ENCODE results near the gene POLE.

POLE gene

GRCh38 chr12:132658149-132658894 lies 28.8 kb downstream of the POLE start:
- Histone ChIP-seq H3K27ac (ENCODE audit: low read depth, low read length) (no peak overlapping the region), H3K4me1 (ENCODE audit: control insufficient read depth in 1 of 2, insufficient read depth in 2 of 2, low read length in 2 of 2) (no peaks in the 10 kb centered on the region), H3K9ac (ENCODE audit: low read depth in 1 of 2, low read length in 2 of 2) (no peak overlapping the region), H3K4me3 (ENCODE audit: low read depth in 1 of 2, low read length in 2 of 2) (no peak overlapping the region), H3K9me3 (ENCODE audit: control insufficient read depth in 1 of 2, low read length in 2 of 2) (no peaks in the 10 kb centered on the region), H3K27me3 (ENCODE audit: control insufficient read depth in 1 of 2, insufficient read depth in 2 of 2, low read length in 2 of 2) (no peaks in the 10 kb centered on the region), H3K36me3 (ENCODE audit: control insufficient read depth in 1 of 2, insufficient read depth in 2 of 2, low read length in 2 of 2) (peaks cover 50 to 86% of the 10 kb centered on the region in 2 donors)

GRCh38 chr12:132657004-132657727 lies 30.0 kb downstream of the POLE start:
- no peak overlapping the region for H3K9ac ChIP-seq (ENCODE audit: low read depth in 1 of 2, low read length in 2 of 2)
- H3K4me1 ChIP-seq (ENCODE audit: control insufficient read depth in 1 of 2, insufficient read depth in 2 of 2, low read length in 2 of 2) = no peaks in the 10 kb centered on the region
- no peaks in the 10 kb centered on the region for H3K9me3 ChIP-seq (ENCODE audit: control insufficient read depth in 1 of 2, low read length in 2 of 2)
- no peak overlapping the region for H3K4me3 ChIP-seq (ENCODE audit: low read depth in 1 of 2, low read length in 2 of 2)
- H3K27ac ChIP-seq (ENCODE audit: low read depth, low read length) = no peak overlapping the region
- peaks cover 43 to 83% of the 10 kb centered on the region in 2 donors for H3K36me3 ChIP-seq (ENCODE audit: control insufficient read depth in 1 of 2, insufficient read depth in 2 of 2, low read length in 2 of 2)
- H3K27me3 ChIP-seq (ENCODE audit: control insufficient read depth in 1 of 2, insufficient read depth in 2 of 2, low read length in 2 of 2) = no peaks in the 10 kb centered on the region

GRCh38 chr12:132653567-132654290 lies 33.4 kb downstream of the POLE start:
- Histone ChIP-seq H3K27ac (ENCODE audit: low read depth, low read length) (no peak overlapping the region), H3K36me3 (ENCODE audit: control insufficient read depth in 1 of 2, insufficient read depth in 2 of 2, low read length in 2 of 2) (peaks cover 23 to 65% of the 10 kb centered on the region in 2 donors)

GRCh38 chr12:132651444-132652100 lies 35.6 kb downstream of the POLE start:
- no peak overlapping the region for H3K9ac ChIP-seq (ENCODE audit: low read depth in 1 of 2, low read length in 2 of 2)
- no peak overlapping the region for H3K4me3 ChIP-seq (ENCODE audit: low read depth in 1 of 2, low read length in 2 of 2)
- no peaks in the 10 kb centered on the region for H3K9me3 ChIP-seq (ENCODE audit: control insufficient read depth in 1 of 2, low read length in 2 of 2)
- H3K36me3 ChIP-seq (ENCODE audit: control insufficient read depth in 1 of 2, insufficient read depth in 2 of 2, low read length in 2 of 2) = peaks cover 3 to 58% of the 10 kb centered on the region in 2 donors
- no peaks in the 10 kb centered on the region for H3K4me1 ChIP-seq (ENCODE audit: control insufficient read depth in 1 of 2, insufficient read depth in 2 of 2, low read length in 2 of 2)
- no peaks in the 10 kb centered on the region for H3K27me3 ChIP-seq (ENCODE audit: control insufficient read depth in 1 of 2, insufficient read depth in 2 of 2, low read length in 2 of 2)
- H3K27ac ChIP-seq (ENCODE audit: low read depth, low read length) = no peak overlapping the region

More at GRCh38 chr12:132653567-132654290, 33.4 kb downstream of the POLE start:
- H3K27me3 ChIP-seq (ENCODE audit: control insufficient read depth in 1 of 2, insufficient read depth in 2 of 2, low read length in 2 of 2) = no peaks in the 10 kb centered on the region
- no peaks in the 10 kb centered on the region for H3K9me3 ChIP-seq (ENCODE audit: control insufficient read depth in 1 of 2, low read length in 2 of 2)
- H3K9ac ChIP-seq (ENCODE audit: low read depth in 1 of 2, low read length in 2 of 2) = no peak overlapping the region
- no peaks in the 10 kb centered on the region for H3K4me1 ChIP-seq (ENCODE audit: control insufficient read depth in 1 of 2, insufficient read depth in 2 of 2, low read length in 2 of 2)
- H3K4me3 ChIP-seq (ENCODE audit: low read depth in 1 of 2, low read length in 2 of 2) = no peak overlapping the region

- Histone ChIP-seq H3K9me3 (ENCODE audit: control insufficient read depth in 1 of 2, low read length in 2 of 2) (no peaks in the 10 kb centered on the region), H3K27ac (ENCODE audit: low read depth, low read length) (no peak overlapping the region), H3K9ac (ENCODE audit: low read depth in 1 of 2, low read length in 2 of 2) (no peak overlapping the region), H3K4me1 (ENCODE audit: control insufficient read depth in 1 of 2, insufficient read depth in 2 of 2, low read length in 2 of 2) (no peaks in the 10 kb centered on the region), H3K27me3 (ENCODE audit: control insufficient read depth in 1 of 2, insufficient read depth in 2 of 2, low read length in 2 of 2) (no peaks in the 10 kb centered on the region), H3K4me3 (ENCODE audit: low read depth in 1 of 2, low read length in 2 of 2) (no peak overlapping the region), H3K36me3 (ENCODE audit: control insufficient read depth in 1 of 2, insufficient read depth in 2 of 2, low read length in 2 of 2) (peaks cover 6 to 49% of the 10 kb centered on the region in 2 donors)
Measured at GRCh38 chr12:132649226-132649945, 37.8 kb downstream of the POLE start.

- Histone ChIP-seq H3K9ac (ENCODE audit: low read depth in 1 of 2, low read length in 2 of 2) (no peak overlapping the region), H3K9me3 (ENCODE audit: control insufficient read depth in 1 of 2, low read length in 2 of 2) (no peaks in the 10 kb centered on the region), H3K4me3 (ENCODE audit: low read depth in 1 of 2, low read length in 2 of 2) (no peak overlapping the region), H3K4me1 (ENCODE audit: control insufficient read depth in 1 of 2, insufficient read depth in 2 of 2, low read length in 2 of 2) (no peaks in the 10 kb centered on the region), H3K36me3 (ENCODE audit: control insufficient read depth in 1 of 2, insufficient read depth in 2 of 2, low read length in 2 of 2) (peaks cover 6 to 49% of the 10 kb centered on the region in 2 donors), H3K27ac (ENCODE audit: low read depth, low read length) (no peak overlapping the region), H3K27me3 (ENCODE audit: control insufficient read depth in 1 of 2, insufficient read depth in 2 of 2, low read length in 2 of 2) (no peaks in the 10 kb centered on the region)
Measured at GRCh38 chr12:132648616-132649225, 38.4 kb downstream of the POLE start.

GRCh38 chr12:132647858-132648257 lies 39.3 kb downstream of the POLE start:
- no peak overlapping the region for H3K27ac ChIP-seq (ENCODE audit: low read depth, low read length)
- no peaks in the 10 kb centered on the region for H3K4me1 ChIP-seq (ENCODE audit: control insufficient read depth in 1 of 2, insufficient read depth in 2 of 2, low read length in 2 of 2)
- peaks cover 6 to 54% of the 10 kb centered on the region in 2 donors for H3K36me3 ChIP-seq (ENCODE audit: control insufficient read depth in 1 of 2, insufficient read depth in 2 of 2, low read length in 2 of 2)
- no peaks in the 10 kb centered on the region for H3K9me3 ChIP-seq (ENCODE audit: control insufficient read depth in 1 of 2, low read length in 2 of 2)
- H3K4me3 ChIP-seq (ENCODE audit: low read depth in 1 of 2, low read length in 2 of 2) = no peak overlapping the region
- H3K9ac ChIP-seq (ENCODE audit: low read depth in 1 of 2, low read length in 2 of 2) = no peak overlapping the region
- H3K27me3 ChIP-seq (ENCODE audit: control insufficient read depth in 1 of 2, insufficient read depth in 2 of 2, low read length in 2 of 2) = no peaks in the 10 kb centered on the region

GRCh38 chr12:132646850-132647249 lies 40.3 kb downstream of the POLE start:
- peaks cover 11 to 59% of the 10 kb centered on the region in 2 donors for H3K36me3 ChIP-seq (ENCODE audit: control insufficient read depth in 1 of 2, insufficient read depth in 2 of 2, low read length in 2 of 2)
- no peak overlapping the region for H3K27ac ChIP-seq (ENCODE audit: low read depth, low read length)

More at GRCh38 chr12:132646850-132647249, 40.3 kb downstream of the POLE start:
- Histone ChIP-seq H3K27me3 (ENCODE audit: control insufficient read depth in 1 of 2, insufficient read depth in 2 of 2, low read length in 2 of 2) (no peaks in the 10 kb centered on the region), H3K9me3 (ENCODE audit: control insufficient read depth in 1 of 2, low read length in 2 of 2) (no peaks in the 10 kb centered on the region), H3K4me3 (ENCODE audit: low read depth in 1 of 2, low read length in 2 of 2) (no peak overlapping the region), H3K4me1 (ENCODE audit: control insufficient read depth in 1 of 2, insufficient read depth in 2 of 2, low read length in 2 of 2) (no peaks in the 10 kb centered on the region), H3K9ac (ENCODE audit: low read depth in 1 of 2, low read length in 2 of 2) (no peak overlapping the region)

All from duodenal mucosa (tissue), 2 donors.